22Rv1 (cell line): ENCODE data around the gene RNH1.
A peak's percentile ranks its signal among the peaks of the same experiment; 100 is the strongest.

ENCODE experiments used
- H3K27ac ChIP-seq: fragments of 450-650 bp; 2 replicates; pipeline ENCODE4 v1.5.1; 2017
- ZFX ChIP-seq: fragments of 450-650 bp; IDR thresholded peaks from 2 replicates; pipeline ENCODE4 v1.6.1; 2017; ENCODE audit warnings: antibody characterized with exemption, borderline replicate concordance
- TF ChIP-seq, protein P1 (sequence below): fragments of 450-650 bp; IDR thresholded peaks from 2 replicates; pipeline ENCODE4 v1.5.1; 2017; ENCODE audit warnings: mild to moderate bottlenecking

Gene RNH1

DNA sequence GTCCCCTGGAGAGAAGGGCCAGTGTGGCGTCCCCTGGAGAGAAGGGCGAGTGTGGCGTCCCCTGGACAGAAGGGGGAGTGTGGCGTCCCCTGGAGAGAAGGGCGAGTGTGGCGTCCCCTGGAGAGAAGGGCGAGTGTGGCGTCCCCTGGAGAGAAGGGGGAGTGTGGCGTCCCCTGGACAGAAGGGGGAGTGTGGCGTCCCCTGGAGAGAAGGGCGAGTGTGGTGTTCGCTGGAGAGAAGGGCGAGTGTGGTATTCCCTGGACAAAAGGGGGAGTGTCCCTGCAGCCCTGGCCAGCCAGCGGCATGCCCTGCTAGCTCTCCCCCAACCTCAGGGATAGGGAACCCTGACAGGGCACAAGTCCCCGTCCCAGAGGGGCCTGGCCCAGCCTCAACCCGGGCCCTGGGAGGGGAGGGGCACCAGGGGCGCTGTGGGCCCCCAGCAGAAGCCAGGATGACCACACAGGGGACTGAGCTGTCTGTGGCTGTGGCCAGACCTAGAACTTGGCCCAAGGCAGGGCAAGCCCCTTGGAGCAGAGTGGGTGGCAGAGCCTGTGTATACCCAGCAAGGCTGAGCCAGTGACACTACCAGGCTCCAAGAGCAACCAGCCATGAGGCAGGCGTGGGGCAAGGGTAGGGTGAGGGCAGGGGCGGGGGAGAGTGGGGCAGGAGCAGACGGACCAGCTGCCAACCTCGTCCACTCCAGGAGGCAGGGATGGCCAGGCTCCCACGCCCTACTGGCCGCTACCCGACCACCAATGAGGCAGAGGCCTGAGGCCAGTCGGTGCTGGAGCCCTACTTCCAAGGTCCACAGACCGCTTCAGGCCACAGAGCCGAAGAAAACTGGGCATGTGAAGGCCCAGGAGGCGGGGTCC is 24.2 kb upstream of the RNH1 start:
- peak overlapping the region; percentile 99 for H3K27ac ChIP-seq
- TF ChIP-seq, protein P1, sequence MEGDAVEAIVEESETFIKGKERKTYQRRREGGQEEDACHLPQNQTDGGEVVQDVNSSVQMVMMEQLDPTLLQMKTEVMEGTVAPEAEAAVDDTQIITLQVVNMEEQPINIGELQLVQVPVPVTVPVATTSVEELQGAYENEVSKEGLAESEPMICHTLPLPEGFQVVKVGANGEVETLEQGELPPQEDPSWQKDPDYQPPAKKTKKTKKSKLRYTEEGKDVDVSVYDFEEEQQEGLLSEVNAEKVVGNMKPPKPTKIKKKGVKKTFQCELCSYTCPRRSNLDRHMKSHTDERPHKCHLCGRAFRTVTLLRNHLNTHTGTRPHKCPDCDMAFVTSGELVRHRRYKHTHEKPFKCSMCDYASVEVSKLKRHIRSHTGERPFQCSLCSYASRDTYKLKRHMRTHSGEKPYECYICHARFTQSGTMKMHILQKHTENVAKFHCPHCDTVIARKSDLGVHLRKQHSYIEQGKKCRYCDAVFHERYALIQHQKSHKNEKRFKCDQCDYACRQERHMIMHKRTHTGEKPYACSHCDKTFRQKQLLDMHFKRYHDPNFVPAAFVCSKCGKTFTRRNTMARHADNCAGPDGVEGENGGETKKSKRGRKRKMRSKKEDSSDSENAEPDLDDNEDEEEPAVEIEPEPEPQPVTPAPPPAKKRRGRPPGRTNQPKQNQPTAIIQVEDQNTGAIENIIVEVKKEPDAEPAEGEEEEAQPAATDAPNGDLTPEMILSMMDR: no peak
- TF ChIP-seq ZFX: no peak

DNA sequence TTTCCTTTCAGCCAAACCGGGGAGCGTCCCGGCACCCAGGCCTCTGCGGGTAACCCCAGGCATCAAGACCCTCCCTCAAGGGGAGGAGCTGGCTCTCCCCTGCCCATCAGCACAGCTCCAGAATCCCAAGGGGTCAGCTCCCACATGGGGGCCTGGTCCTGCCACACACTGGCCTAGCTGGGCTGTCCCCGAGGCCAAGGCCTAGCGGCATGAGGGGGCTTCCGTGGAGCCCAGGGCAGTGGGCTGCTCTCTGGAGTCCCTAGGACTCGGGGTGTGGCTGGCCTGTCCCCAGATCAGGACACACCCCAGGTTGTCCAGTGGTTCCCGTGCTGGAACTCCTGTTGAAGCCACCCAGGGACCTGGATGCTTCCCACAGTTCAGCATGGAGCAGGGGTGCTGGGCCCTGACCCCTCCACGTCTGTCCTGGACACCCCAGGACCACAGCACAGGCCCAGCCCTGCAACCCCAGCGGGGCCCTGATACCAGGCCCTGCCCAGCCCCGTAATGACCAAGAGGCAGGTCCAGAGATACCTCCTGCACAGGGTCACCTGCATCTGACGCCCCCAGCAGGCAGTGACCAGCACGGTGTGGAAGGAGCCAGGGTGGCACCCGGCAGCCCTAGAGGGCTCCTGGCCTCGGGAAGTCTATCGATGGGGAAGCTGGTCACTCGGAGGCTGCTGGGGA is 22.8 kb upstream of the RNH1 start:
- H3K27ac ChIP-seq: no peak overlapping the region
- TF ChIP-seq, protein P1: no peak
- no peak for TF ChIP-seq ZFX

DNA sequence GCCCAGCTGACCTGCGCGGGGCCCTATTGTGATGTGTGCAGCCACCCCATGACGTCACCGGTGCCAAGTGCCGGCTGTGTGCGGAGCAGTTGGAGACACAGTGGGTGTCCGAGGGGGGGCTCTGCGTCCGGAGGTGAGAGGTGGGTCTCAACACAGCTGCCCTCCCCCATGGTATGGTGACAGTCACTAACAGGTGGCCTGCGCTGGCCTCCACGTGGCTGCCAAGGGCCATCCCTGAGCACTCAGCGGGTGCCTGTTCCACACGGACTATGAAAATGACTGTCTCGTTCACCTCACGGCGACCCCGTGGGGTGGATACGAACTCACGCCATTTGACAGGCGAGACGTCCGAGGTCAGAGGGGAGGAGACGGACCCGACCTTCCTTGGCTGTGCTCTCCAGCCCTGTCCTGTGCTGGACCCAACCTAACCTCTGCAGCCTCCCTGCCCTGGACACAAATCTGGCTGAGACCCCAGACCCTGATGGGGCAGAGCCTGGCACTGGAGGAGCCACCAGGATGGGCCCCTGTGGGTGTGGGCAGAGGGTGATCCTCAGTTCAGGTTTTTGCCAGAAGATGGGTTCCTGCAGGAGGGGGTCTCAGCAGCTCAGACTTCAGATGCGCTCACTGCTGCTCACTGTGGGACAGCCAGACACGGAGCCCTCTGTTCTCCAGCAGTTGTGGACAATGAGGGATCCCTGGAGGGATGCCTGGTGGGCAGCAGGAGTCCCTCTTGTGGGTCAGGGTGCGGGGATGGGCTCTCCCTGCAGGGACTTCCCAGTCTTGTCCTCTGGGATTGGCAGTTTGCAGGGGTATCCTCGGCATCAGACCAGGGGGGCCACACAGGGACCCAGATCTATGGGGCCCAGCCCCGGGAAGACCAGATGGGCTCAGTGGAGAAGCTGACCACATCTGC is 22.0 kb upstream of the RNH1 start:
- no peak overlapping the region for H3K27ac ChIP-seq
- TF ChIP-seq, protein P1: no peak
- TF ChIP-seq ZFX: no peak

DNA sequence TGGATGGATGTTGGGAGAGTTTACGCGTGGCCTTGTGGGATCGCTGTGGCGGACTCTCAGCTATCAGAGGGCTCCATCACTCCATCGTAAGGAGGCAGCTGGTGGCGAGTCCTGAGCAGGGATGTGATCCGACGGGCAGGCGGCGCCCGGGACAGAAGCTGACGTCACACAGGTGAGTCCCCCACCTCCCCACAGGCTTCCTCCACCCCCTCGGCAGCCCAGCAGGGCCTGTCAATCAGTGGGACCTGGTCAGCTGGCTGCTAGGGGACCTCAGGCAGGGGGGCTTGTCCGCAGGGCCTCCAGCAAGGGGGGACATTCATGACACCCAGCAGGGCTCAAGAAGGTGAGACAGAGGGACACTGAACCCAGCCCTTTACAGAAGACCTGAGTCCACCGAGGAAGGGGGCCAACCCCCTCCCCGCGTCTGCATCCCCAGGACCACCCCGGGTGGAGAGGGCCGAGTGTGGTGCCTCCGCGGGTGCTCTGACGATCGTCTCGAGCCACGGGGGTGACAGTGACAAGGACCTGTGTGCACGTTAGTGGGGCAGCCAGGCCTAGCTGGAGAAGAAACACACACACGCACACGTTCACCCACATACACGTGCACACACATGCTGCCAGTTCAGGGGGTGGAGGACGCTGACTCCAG is 21.2 kb upstream of the RNH1 start:
- TF ChIP-seq, protein P1: no peak

DNA sequence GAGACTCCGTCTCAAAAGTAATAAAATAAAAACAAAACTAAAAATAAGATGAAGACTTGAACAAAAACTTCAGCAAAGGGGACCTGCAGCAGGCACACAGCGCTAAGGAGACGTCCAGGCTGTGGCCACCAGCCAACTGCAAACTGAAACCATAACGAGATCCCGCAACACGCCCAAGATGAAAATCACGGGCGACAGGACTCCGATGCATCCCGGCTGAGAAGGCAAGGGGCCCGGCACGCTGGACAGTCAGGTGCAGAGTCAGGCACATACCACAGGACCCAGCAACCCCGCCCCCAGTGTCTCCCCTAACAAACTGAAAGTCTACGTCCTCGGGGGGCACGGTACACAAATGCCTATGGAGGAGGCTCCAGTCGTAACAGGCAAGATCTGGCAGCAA is 19.1 kb upstream of the RNH1 start:
- peak overlapping the region; percentile 7; the same call in 1 of the 2 replicates for H3K27ac ChIP-seq
- TF ChIP-seq, protein P1: no peak
- TF ChIP-seq ZFX: no peak

More for the DNA sequence above, 21.2 kb upstream of the RNH1 start:
- no peak overlapping the region for H3K27ac ChIP-seq

DNA sequence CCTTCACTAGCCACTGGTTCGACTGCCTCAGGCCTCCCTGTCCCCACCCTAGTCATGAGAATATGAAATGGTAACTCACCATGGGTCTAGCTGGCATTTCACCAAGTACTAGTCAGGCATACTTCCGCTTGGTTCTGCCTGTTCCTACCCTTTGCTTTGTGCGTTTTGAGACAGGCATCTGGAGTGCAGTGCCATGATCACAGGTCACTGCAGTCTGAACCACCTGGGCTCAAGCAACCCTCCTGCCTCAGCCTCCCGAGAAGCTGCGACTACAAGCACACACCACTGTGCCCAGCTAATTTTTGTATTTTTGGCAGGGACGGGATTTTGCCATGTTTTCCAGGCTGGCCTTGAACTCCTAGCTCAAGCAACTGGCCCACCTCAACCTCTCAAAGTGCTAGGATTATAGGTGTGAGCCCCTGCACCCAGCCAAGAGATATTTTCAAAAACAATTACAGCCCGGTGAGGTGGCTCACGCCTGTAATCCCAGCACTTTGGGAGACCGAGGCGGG is 14.2 kb upstream of the RNH1 start:
- TF ChIP-seq ZFX: no peak
- TF ChIP-seq, protein P1: no peak

More for the DNA sequence above, 14.2 kb upstream of the RNH1 start:
- H3K27ac ChIP-seq: no peak overlapping the region
